Stimulated activated CD4-positive, alpha-beta T cell treated with anti-CD3 and anti-CD28 coated beads, Interleukin-2, amount 100 ng/mL, for 48 hours (primary cell): ENCODE data around the gene PIAS3.
"Not testable (repeated sequence)": the region's sequence is repeated elsewhere in the genome, so short reads cannot be mapped to it uniquely, and the experiment has no call there.

ENCODE experiments used
- DNase-seq, 2 donors: peaks; one replicate each; pipeline ENCODE4 v3.0.0-alpha.2; 2020

Gene PIAS3

GRCh38 chr1:145822779-145823331 lies 36.0 kb downstream of the PIAS3 start:
- not testable (repeated sequence) for DNase-seq

GRCh38 chr1:145818095-145818494 lies 40.8 kb downstream of the PIAS3 start:
- not testable (repeated sequence) for DNase-seq

- not testable (repeated sequence) for DNase-seq
Measured at GRCh38 chr1:145812977-145813810, 45.7 kb downstream of the PIAS3 start.

- DNase-seq, result no peak
Measured at GRCh38 chr1:145806844-145807243, 52.0 kb downstream of the PIAS3 start.

GRCh38 chr1:145806408-145806807 lies 52.5 kb downstream of the PIAS3 start:
- DNase-seq, result no peak

GRCh38 chr1:145805057-145805456 lies 53.8 kb downstream of the PIAS3 start:
- DNase-seq, result no peak

- DNase-seq, result no peak
Measured at GRCh38 chr1:145804235-145805045, 54.4 kb downstream of the PIAS3 start.

GRCh38 chr1:145799806-145800205 lies 59.1 kb downstream of the PIAS3 start:
- DNase-seq, result no peak
